Cortex of kidney (tissue), 1 donor: Measurements from ENCODE around the gene MTA3.
"Not testable (repeated sequence)": the region's sequence is repeated elsewhere in the genome, so short reads cannot be mapped to it uniquely, and the experiment has no call there.

Source experiments
- DNase-seq: peaks from one replicate; lab custom pipeline; 2025; lab: John Stamatoyannopoulos, UW

Gene MTA3

DNA sequence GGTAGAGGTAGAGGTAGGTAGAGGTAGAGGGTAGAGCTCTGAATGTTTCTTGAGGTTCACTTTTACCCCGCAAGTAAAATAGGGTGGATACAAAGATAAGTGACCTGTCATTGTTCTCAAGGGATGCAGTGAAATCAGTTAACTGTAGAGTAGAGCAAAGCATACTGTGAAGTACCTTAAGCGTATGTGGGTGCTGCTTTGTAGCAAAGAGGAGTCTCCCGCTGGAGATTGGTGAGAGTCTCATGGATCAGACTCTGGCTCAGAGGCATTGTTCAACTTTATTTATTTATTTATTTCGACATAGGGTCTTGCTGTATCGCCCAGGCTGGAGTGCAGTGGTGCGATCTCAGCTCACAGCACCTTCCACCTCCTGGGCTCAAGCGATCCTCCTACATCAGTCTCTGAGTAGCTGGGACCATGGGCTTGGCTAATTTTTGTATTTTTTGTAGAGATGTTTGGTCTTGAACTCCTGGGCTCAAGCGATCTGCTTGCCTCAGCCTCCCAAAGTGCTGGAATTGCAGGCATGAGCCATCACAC lies 38.7 kb downstream of the MTA3 start:
- no peak for DNase-seq

GRCh38 chr2:42613281-42614064 lies 45.0 kb downstream of the MTA3 start:
- no peak for DNase-seq

DNA sequence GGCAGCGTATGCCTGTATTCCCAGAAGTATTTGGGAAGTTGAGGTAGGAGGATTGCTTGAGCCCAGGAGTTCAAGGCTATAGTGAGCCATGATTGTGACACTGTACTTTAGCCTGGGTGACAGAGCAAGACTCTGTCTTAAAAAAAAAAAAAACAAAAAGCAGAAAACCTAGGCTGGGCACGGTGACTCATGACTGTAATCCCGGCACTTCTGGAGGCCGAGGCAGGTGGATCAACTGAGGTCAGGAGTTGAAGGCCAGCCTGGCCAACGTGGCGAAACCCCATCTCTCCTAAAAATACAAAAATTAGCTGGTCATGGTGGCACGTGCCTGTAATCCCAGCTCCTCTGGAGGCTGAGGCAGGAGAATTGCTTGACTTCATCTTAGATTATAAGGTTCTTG lies 46.4 kb downstream of the MTA3 start:
- no peak for DNase-seq

- DNase-seq: no peak
Measured at GRCh38 chr2:42618116-42618515, 49.7 kb downstream of the MTA3 start.

DNA sequence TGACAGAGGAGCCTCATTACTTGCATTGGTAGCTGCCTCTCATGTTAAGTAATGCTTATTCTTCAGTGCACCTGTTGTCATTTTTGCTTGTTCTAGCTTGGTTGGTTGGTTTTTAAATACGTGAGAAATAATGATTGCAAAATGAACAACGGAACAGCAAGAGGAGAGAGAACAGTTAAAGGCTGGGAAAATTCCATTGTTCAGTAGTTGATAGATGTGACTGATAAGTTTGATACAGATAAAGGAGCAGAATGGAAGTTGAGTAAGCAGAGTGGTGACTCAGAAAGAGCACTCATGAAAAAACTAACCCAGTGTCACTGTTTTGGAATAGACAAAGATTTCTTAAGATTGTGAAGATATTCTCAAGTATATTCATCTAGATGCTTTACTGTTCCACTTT lies 50.5 kb downstream of the MTA3 start:
- DNase-seq: no peak

GRCh38 chr2:42621626-42622025 lies 53.2 kb downstream of the MTA3 start:
- not testable (repeated sequence) for DNase-seq

DNA sequence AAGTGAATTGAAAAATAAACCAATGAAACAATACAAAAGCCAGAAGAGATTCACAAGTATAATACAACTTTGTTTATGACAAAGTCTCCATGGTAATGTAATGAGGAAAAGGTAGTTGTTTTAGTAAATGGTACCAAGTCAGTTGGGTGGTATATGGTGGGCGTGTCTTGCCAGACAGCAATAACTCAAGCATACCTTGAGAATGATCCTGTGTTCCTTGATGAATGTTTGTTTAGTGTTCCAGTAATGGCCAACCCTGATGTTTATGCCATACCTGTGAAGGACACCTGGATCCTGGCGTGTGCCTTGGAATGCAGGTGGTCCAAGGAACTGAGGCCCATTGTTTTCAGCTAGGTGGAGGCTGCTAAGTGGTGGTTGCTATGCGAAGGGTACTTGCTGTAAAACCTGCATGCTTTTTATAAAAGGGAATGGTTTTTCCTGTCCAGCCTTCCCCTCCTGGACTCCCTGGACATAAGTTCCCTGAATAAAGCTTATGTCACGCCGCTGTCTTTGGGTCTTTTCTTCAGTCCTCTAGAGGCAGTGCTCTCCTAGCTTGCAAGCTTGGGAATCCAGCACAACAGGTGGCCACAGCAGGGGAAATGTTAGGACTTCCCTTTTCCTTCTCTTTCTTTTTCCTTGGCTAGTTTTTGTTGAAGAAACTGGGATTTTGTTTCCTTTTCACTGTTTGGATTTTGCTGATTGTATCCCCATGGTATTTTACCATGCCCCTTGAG lies 54.7 kb downstream of the MTA3 start:
- DNase-seq: no peak

GRCh38 chr2:42624047-42624446 lies 55.6 kb downstream of the MTA3 start:
- no peak for DNase-seq

DNA sequence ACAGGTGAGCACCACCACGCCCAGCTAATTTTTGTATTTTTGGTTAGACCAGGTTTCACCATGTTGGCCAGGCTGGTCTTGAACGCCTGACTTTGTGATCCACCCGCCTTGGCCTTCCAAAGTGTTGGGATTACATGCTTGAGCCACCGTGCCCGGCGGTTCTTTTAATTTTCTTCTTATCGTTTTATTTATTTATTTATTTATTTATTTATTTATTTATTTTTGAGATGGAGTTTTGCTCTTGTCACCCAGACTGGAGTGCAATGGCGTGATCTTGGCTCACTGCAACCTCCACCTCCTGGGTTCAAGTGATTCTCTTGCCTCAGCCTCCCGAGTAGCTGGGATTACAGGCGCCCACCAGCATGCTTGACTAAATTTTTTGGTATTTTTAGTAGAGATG lies 59.6 kb downstream of the MTA3 start:
- not testable (repeated sequence) for DNase-seq

DNA sequence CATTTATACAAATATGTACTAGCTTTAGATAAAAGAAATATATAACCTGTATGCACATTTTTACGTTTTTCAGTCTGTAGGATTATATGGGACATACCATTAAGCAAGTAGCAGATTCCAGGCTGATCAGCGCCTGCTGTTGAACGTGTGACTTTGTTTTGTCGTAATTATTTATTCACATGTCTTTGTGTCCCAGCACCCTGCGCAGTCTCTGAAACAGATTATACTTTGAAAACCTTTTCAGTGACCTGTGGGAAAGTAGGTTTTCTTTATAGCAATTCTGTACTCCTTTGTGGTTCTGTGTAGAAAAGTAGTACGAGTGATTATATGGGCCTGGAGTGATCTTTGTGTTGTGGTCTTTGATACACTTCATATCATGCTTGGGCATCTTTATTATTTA lies 68.5 kb downstream of the MTA3 start:
- no peak for DNase-seq

DNA sequence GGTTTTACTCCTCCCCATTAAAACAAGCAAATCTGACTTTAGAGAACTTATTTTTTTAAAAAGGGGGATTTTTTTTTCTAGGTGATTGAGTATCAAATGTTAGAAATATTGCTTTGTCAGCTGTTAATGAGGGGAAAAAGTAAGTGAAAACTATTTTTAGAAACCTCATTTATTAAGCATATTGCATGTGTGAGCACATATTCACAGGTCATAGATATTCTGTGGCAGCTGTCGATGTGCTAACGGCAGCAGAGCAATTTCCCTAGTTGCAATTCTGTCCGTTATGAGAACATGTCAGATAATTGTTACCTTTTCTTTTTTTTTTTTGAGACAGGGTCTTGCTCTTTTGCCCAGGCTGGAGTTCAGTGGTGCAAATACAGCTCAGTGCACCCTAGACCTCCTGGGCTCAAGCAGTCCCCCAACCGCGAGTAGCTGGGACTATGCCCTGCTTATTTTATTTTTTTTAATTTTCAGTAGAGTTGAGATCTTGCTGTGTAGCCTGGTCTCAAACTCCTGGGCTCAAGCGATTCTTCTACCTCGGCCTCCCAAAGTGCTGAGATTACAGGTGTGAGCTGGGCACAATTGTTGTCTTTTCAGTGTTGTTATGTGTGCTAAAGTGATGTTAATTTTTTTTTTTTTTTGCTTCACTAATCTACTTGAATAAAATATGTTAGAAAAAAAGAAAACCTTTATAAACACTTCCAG lies 69.8 kb downstream of the MTA3 start:
- no peak for DNase-seq

DNA sequence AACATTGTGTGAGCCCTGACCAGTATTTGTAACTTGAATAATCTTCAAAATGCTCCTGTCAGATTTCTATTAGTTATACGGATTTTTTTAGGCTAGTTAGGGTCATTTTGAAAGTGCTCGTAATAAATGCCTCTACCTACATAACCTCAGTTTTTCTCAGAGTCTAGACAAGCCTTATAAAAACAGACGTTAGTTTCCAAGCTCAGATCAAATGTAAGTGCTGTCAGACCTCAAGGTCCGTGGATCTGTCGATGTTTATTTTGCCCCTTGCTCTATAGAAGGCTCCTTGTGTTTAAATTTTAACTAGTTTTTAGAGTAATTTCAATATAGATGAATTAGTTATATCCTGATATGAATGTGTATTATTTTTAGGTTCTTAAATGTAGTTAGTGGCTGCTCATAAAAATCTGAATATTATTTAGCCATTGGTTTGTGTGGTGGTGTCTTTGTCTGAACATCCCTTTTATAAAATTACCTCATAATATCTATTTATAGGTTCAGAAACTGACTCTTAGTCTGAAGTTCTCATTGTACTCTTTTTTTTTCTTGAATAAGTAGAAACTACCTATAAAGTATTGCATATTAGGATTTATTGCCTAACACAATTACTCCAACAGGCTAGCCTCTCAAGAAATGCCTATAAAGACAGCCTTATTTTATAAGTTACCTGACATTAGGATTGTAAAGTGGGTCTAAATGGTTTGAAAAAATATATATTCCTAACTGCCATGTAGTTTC lies 71.1 kb downstream of the MTA3 start:
- no peak for DNase-seq

- no peak for DNase-seq
Measured at GRCh38 chr2:42640261-42640660, 71.8 kb downstream of the MTA3 start.

GRCh38 chr2:42642371-42642770 lies 73.9 kb downstream of the MTA3 start:
- not testable (repeated sequence) for DNase-seq

GRCh38 chr2:42645551-42645950 lies 77.1 kb downstream of the MTA3 start:
- no peak for DNase-seq

GRCh38 chr2:42648796-42649195 lies 80.4 kb downstream of the MTA3 start:
- no peak for DNase-seq

DNA sequence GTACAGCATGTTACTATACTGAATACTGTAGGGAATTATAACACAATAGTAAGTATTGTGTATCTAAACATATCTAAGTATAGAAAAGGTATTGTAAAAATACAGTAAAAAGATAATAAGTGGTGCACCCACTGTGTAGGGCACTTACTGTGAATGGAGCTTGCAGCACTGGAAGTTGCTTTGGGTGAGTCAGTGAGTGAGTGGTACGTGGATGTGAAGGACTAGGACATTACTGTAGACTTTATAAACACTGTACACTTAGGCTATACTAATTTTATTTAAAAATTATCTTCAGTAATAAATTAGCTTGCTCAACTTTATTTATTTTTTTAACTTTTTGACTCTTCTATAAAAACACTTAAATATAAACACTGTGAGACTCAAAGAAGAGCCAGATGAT lies 82.6 kb downstream of the MTA3 start:
- no peak for DNase-seq

GRCh38 chr2:42652086-42652485 lies 83.7 kb downstream of the MTA3 start:
- DNase-seq: no peak

DNA sequence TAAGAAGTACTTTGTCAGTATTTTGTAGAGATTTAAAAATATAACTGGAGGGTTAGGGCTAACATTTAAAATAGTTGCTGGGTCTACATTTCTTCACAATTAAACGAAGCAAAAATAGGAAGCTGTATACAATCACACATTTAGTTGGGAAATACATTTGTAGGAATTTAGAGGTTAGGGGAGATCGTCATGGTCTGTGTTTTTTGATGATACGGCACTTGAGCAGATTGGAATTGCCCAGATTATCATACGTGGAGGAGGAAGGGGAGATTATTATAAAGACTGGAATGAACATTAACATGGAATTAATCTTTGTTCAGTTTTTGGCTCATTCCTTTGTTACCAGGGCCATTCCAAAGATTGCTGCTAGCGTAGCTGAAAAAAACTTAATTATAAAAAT lies 84.6 kb downstream of the MTA3 start:
- no peak for DNase-seq

GRCh38 chr2:42653908-42654445 lies 85.5 kb downstream of the MTA3 start:
- DNase-seq: no peak

DNA sequence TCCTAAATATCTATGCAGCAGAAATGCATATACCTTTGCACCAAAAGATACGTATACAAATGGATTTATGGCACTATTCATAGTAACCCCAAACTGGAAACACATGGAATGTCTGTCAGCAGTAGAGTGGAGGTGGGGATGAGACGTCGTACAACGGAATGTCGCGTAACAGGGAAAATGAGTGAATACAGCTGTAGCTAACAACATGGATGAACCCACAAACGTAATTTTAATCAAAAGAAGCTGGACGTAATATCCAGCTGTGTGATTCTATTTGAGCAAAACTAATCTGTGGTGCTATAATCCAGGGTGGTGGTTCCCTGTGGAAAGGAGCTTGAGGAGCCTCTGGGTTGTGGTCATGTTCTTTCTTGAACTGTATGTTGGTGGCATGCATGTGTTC lies 89.9 kb downstream of the MTA3 start:
- DNase-seq: no peak

DNA sequence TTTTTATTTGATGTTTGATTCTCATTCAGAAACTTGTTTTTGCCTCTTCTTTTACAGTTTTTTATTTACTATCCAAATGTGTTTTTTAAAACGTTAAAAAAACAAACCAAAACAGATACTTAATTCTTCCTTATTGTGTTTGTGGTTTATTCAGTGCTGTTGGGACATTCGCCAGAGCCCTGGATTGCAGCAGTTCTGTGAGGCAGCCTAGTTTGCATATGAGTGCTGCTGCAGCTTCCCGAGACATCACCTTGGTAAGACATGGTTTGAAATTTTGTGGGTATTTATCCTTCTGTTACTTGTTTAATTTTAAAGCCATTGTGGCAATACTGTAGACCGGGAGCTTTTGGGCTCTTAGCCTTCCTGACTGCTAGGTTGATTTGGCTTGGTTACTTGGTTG lies 91.2 kb downstream of the MTA3 start:
- no peak for DNase-seq
